Measurements from ENCODE around the gene GOPC. TPM values are rescaled to one million over a fixed set of nuclear protein-coding genes. Genes with fewer than 3 reads are reported as not detected.

Gene GOPC
- total RNA-seq, 1 donor from 2014 or later: 28.6 TPM

DNA sequence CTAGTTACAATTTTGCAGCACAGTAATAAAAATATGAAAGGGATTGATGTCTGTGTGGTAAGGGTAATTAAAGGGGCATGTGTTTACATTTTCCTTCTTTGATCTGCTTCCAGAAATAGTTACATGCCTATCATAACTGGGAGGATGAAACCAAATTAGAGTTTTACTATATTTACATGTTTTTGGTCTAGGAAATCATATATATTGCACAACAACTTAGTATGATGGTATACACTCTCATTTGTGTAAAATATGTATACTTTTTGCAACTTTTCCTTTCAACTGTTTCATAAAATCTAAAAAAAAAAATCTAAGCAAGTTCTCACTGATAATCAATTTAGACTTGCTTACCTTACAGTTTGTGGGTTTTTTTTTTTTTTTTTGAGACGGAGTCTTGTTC lies 87.7 kb downstream of the GOPC start:
- no peak for DNase-seq (ENCODE audit: low spot score)

DNA sequence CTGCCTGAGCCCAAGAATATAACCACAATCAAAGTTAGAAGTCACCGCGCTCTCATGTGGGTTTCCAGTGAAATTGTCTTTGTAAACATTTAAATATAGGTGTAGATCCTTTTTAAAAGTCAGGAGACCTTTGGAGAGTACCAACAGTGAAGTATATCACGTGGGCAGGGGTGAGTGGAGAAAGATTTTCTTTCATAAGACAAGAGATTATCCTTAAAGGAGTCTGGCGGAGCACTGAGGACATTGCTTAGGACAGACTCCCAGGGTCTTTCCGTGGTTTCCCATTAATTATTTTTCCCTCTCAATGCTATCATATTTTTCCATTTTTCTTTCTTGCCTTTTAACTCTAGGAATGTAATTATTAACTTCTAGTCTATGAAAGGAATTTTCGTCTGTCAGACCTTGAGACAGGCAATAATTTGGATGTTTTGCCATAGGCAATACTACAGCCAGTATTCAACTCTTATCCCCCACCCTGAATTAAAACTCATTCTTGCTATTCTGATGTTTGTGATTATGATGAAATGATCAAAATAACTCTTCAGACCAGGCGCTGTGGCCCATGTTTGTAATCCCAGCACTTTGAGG lies 88.4 kb downstream of the GOPC start:
- DNase-seq (ENCODE audit: low spot score): no peak

DNA sequence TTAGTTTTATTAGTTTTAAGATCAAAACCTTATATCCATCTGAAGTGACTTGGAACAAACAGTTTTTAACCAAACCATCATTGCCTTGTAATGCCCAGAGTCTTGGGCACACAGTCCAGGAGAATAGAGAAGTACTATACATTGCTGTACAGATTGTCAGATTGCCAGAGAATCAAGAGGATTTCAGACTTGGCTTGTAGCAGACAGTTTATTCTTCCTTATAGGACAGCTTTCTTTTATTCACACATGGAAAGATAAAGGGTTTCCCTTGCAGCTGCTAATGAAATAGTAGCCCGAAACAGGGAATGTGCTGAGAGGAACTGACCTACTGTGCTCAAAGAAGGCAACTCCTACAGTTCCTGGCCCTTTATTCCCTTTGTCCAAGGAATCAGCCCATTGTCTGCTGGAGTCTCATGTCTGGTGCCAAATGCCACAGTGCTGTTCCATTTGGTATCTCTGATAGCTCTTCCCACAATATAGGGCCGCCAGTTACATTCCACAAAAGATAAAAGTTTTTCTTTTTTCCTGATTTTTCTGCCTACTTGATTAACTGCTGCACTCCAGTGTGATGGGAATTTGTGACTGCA lies 89.2 kb downstream of the GOPC start:
- no peak for DNase-seq (ENCODE audit: low spot score)

DNA sequence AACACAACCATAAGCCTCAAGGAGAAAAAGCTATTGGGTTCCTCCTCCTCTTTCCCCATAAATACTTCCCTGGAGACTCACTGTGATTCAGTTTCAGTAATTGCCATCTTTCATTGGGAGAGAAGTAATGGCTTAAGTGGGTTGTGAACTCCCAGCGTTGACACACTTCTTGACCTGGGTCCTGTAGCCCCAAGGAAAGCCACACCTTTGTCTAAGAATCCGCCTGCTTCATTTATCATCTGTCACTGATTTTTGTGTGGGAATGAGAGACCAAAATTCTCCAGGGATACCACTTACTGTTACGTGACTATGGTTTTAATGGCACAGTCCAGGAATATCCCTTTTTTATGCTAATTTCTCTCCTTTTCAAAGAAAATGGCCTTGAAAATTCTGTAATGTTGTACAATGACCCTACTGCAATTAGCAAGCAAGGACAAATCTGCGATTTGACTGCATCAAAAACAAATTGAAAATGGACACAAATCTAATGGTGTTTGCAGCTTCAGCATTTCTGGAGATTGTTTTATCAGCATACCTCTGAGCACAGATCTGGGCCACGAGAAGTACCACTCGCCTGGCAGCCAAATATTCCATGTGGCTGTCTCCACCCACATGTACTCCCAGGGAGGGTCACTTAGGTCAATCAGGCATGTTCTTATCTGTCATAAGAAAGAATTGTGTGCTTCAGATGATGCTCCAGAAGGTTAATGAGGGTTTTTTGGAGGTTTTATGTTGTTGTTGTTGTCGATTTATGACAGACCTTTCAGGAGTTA lies 90.1 kb downstream of the GOPC start:
- DNase-seq (ENCODE audit: low spot score): no peak

Other genes starting within 250 kb of the GOPC start
- gene ROS1, start 176.6 kb downstream of the GOPC start, total RNA-seq: 0.05 TPM
- 18.4 TPM for gene DCBLD1, start 119.8 kb downstream of the GOPC start, total RNA-seq
- 35.3 TPM for gene NUS1, start 73.0 kb upstream of the GOPC start, total RNA-seq

Measured in ureter (tissue), 1 donor.